ENCODE measurements around the gene GDI1.

Gene GDI1

DNA sequence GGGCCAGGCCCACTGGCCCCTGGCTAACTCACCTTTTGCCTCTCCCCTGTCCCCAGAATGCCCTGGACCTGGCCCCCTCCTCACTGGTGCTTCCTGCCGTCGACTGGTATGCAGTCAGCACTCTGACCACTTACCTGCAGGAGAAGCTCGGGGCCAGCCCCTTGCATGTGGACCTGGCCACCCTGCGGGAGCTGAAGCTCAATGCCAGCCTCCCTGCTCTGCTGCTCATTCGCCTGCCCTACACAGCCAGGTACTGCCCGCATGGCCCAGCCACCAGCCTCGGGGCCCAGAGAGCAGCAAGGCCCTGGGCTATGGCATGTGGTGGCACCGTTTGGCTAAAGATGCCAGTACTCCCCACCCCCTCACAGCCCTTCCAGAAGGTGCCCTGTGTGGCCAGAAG is 4.7 kb upstream of the GDI1 start:
- no peak overlapping the region for H3K4me3 ChIP-seq (ENCODE audit: low read depth, low read length)
- no peak for DNase-seq (ENCODE audit: low read depth)
- TF ChIP-seq, protein P1, sequence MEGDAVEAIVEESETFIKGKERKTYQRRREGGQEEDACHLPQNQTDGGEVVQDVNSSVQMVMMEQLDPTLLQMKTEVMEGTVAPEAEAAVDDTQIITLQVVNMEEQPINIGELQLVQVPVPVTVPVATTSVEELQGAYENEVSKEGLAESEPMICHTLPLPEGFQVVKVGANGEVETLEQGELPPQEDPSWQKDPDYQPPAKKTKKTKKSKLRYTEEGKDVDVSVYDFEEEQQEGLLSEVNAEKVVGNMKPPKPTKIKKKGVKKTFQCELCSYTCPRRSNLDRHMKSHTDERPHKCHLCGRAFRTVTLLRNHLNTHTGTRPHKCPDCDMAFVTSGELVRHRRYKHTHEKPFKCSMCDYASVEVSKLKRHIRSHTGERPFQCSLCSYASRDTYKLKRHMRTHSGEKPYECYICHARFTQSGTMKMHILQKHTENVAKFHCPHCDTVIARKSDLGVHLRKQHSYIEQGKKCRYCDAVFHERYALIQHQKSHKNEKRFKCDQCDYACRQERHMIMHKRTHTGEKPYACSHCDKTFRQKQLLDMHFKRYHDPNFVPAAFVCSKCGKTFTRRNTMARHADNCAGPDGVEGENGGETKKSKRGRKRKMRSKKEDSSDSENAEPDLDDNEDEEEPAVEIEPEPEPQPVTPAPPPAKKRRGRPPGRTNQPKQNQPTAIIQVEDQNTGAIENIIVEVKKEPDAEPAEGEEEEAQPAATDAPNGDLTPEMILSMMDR (IDR thresholded peaks at IDR 0.05; ENCODE audit: low read depth, low read length, missing control alignments): no peak

DNA sequence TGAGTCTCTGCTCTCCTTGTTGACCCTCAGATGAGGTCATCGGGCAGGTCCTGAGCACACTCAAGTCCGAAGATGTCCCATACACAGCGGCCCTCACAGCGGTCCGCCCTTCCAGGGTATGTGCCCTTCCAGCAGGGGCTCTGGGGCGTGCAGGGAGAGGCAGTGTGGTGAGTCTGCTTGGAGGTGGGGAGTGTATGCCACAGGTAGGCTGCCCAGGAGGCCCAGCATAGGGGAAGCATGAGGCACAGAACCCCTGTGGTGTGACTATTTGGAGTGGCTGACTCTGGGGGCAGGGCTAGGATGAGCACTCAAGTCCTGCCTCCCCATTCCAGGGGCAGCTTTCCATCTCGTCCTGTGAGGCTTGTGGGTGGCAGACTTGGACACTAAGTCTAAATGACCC is 3.3 kb upstream of the GDI1 start:
- H3K4me3 ChIP-seq (ENCODE audit: low read depth, low read length): no peak overlapping the region
- DNase-seq (ENCODE audit: low read depth): no peak
- TF ChIP-seq, protein P1 (IDR thresholded peaks at IDR 0.05; ENCODE audit: low read depth, low read length, missing control alignments): no peak

DNA sequence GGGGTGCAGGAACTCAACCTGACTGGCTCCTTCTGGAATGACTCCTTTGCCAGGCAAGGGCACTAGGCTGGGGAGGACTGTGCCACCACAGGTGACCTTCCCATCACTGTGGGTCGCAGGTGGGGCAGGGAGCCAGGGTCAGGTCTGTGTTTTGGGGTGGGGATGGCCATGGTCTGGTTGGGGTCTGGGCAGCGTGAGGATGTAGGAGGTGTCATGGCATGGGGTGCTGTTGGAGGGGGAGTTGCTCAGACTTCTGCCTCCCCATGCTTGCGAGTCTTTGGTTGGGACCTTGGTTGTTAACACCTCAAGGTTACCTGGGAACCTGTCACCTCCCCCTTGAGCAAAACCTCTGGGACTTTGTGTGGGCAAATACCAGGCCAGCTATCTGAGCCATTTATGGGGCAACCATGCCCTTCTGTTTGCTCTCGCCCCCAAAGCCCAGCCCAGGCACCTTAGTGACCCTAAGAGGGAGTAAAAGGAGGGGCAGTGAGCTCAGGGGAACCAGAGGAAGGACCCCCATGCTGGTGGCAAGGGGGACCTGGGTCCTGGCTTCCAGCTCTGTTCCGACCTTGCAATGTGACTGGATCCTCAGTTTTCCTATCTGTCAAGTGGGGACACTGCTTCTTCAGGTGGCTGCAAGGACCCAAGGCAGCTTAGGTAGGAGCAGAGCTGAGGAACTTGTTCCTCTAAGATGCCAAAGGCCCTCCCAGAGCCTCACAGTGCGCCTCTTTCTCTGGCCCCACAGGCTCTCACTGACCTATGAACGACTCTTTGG is 2.4 kb upstream of the GDI1 start:
- DNase-seq (ENCODE audit: low read depth): no peak
- H3K4me3 ChIP-seq (ENCODE audit: low read depth, low read length): no peak overlapping the region
- TF ChIP-seq, protein P1 (IDR thresholded peaks at IDR 0.05; ENCODE audit: low read depth, low read length, missing control alignments): no peak

DNA sequence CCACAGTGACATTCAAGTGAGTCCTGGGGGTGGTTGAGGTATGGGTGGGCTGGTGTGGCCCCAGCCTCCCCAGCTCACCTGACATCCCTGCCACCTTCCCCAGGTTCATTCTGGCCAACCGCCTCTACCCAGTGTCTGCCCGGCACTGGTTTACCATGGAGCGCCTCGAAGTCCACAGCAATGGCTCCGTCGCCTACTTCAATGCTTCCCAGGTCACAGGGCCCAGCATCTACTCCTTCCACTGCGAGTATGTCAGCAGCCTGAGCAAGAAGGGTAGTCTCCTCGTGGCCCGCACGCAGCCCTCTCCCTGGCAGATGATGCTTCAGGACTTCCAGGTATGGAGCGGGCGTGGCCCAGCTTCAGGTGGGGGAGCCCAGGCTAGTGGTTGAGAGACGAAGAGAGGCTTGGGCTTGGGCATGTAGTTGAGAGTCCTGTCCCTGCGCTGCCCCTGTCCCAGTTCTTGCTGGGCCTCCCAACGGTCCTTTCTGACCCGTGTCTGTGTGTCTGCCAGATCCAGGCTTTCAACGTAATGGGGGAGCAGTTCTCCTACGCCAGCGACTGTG is 1.7 kb upstream of the GDI1 start:
- DNase-seq (ENCODE audit: low read depth): no peak
- TF ChIP-seq, protein P1 (IDR thresholded peaks at IDR 0.05; ENCODE audit: low read depth, low read length, missing control alignments): no peak
- no peak overlapping the region for H3K4me3 ChIP-seq (ENCODE audit: low read depth, low read length)

DNA sequence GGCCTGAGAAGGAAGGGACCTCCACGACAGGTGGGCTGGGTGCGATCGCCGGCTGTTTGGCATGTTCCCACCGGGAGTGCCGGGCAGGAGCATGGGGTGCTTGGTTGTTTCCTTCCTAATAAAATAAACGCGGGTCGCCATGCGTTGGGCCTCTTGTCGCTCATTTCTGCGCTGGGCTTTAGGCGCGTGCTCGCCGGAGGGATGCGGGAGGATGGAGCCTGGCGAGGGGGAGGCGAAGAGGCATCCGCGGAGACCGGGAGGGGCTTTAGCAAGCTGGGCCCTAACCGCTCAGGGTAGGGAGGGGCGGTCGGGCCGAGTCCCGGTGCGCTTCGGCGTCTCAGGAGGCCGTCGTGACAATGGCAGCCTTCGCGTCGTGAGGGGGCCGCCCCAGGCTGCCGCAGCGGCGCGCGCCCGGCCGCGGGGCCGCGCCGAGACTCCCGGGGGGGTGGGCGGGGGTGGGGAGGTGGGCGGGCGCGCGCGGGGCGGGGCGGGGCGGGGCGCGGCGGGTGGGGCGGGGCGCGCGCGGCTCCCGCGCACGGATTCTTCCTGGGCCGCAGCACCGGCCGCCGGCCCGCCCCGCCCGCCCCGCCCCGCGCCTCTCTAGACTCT is 476 bp upstream of the GDI1 start:
- TF ChIP-seq, protein P1 (IDR thresholded peaks at IDR 0.05; ENCODE audit: low read depth, low read length, missing control alignments): no peak
- peak overlapping the region; percentile 55 for H3K4me3 ChIP-seq (ENCODE audit: low read depth, low read length)
- no peak for DNase-seq (ENCODE audit: low read depth)

DNA sequence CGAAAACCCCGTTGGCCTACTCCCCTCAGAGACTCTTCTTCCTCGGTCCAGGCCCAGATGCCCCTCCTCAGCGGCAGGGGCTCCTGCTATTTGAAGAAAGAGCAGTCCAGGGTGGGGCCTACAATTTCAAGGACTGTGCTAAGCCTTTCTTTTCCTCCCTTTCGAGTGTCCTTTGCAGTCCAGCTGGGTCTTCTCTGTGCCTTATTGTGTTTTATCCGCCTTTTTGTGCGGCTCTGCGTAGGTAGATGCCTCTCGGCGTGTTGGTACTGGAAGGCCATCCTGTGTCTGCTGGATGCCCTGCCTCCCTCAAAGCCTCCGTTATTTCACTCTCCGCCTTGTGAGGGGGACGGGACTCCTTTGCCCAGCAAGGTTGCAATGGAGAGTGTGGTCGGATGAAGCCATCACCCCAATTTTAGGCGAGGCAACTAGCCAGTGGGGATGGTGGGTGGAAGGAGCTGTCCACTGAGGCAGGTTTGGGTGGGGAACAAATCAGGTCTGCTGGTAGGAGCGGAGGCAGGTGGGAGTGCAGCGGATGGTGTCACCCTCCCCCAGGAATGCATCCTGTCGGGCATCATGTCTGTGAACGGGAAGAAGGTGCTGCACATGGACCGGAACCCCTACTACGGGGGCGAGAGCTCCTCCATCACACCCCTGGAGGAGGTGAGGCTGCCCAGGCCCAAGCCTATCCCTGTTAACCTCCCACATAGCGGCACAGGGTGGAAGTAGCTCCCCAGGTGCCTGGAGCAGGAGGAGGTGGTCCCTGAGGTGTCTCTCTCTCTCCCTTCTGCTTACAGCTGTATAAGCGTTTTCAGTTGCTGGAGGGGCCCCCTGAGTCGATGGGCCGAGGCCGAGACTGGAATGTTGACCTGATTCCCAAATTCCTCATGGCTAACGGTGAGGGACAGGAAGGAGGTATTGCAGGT is 1.3 kb downstream of the GDI1 start:
- TF ChIP-seq, protein P1 (IDR thresholded peaks at IDR 0.05; ENCODE audit: low read depth, low read length, missing control alignments): no peak
- no peak for DNase-seq (ENCODE audit: low read depth)
- H3K4me3 ChIP-seq (ENCODE audit: low read depth, low read length): peak overlapping the region; percentile 55

Measured in GM12864 (cell line).